Measurements from ENCODE around the gene ZNG1A.
"Not testable (repeated sequence)": the region's sequence is repeated elsewhere in the genome, so short reads cannot be mapped to it uniquely, and the experiment has no call there.

ZNG1A gene

DNA sequence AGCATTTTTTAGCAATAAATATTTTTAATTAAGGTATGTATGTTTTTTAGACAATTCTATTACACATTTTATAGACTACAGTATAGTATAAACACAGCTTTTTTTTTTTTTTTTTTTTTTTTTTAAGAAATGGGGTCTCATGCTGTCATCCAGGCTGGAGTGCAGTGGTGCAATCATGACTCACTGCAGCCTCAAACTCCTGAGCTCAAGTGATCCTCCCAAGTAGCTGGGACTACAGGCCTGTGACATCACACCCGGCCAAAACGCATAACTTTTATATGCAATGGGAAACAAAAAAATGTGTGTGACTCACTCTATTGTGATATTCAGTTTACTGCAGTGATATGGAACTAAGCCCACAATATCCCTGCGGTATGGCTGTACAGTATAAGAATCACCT, 9.1 kb downstream of the ZNG1A start:
- not testable (repeated sequence) for DNase-seq

DNA sequence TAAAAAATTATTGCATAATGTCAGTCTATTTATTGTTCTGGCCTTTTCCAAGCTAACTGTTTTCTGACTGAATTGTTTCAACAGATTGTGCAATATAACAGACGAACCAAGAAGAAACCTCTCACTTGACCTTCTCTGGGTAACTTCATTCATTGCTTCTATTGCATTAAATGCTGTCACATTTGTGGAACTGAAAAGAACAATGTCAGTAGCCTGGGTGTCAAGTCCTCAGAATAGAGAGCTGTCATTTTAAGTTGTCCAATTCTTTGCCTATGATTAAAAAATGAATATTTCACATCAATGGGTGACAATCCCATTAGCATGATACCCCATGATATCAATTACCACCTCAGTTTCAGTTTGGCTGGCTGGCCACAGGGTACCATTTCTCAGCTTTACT, 19.0 kb downstream of the ZNG1A start:
- not testable (repeated sequence) for DNase-seq

DNA sequence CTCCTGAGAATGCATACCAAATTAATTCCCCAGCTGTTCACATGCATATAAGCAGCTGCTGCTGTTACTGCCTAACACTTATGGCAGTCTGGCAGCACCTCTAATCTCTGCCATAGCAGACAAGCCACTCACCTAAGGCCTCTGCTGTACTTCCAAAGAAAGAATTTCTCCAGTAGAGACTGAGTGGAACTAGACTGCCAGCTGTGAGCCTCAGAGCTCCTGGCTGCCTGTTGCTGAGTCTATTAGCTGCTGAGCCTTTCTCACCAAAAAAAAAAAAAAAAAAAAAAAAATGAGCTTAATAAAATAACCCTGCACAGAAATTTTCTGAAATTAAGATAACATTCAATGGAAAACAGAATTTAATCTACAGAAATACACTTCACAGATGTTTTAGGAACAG, 27.7 kb downstream of the ZNG1A start:
- not testable (repeated sequence) for DNase-seq

DNA sequence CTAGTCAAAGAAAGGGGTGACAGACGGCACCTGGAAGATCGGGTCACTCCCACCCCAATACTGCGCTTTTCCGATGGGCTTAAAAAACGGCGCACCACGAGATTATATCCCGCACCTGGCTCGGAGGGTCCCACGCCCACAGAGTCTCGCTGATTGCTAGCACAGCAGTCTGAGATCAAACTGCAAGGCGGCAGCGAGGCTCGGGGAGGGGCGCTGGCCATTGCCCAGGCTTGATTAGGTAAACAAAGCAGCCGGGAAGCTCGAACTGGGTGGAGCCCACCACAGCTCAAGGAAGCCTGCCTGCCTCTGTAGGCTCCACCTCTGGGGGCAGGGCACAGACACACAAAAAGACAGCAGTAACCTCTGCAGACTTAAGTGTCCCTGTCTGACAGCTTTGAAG, 39.0 kb downstream of the ZNG1A start:
- not testable (repeated sequence) for DNase-seq

DNA sequence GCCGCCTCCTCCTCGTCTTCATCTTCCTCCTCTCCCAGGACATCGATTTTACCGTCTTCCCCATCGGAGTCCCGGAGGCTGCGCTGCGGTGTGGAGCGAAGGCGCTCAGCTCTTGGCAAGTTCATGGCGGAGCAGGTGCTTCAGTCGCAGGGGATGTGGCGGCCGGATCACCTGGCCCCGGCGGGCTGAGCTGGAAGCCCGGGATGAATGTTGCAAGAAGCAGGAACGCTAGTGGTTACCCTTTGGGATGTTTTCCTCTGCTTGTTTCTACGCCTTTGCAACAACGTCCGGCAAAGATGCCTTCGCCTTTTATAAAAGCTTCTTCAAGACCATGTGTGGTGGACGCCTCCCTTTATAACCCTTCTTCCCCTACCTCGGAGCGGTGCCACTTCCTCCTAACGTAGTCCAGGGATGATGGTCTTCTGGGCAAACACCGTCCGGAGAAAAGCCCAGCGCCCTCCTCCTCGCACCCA, 60.8 kb downstream of the ZNG1A start, which contains the start of gene FOXD4:
FOXD4 (minus strand) TSS at position 423 of the 473 bp plus-strand sequence; CDS start at position 125, 298 bp downstream.
- DNase-seq: not testable (repeated sequence)

DNA sequence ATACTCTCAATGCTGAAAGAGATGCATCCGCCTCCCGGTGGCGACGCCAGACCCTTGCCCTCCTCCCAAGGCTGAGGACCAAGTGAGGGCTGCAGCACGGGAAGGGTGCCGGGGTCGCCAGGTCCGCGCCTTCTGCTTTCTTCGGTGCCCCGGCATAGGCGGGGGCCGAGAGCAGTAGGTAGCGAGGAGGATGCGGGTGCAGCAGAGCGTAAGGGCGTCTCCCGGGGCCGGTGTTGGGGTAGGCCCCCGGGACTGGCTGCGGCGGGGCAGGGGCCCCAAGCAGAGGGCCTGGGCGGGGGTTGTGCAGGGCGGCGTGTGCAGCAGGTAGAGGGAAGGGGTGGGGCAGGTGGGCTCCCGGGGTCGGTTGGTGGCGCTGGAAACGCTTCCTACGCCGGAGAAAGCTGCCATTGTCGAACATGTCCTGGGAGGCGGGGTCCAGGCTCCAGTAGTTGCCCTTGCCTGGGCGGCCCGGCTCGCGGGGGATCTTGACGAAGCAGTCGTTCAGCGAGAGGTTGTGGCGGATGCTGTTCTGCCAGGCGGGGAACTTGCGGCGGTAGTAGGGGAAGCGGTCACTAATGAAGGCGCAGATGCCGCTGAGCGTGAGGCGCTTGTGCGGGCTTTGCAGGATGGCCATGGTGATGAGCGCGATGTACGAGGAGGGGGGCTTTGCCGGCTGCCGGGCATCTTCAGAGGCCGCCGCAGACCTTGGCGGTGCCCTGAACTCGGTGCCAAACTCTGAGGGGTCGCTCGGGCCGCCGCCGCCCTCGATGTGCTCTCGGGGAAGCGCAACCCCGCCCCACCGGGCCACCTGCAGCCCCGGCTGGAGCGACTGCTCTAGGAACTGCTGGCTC, 61.5 kb downstream of the ZNG1A start:
- not testable (repeated sequence) for DNase-seq

DNA sequence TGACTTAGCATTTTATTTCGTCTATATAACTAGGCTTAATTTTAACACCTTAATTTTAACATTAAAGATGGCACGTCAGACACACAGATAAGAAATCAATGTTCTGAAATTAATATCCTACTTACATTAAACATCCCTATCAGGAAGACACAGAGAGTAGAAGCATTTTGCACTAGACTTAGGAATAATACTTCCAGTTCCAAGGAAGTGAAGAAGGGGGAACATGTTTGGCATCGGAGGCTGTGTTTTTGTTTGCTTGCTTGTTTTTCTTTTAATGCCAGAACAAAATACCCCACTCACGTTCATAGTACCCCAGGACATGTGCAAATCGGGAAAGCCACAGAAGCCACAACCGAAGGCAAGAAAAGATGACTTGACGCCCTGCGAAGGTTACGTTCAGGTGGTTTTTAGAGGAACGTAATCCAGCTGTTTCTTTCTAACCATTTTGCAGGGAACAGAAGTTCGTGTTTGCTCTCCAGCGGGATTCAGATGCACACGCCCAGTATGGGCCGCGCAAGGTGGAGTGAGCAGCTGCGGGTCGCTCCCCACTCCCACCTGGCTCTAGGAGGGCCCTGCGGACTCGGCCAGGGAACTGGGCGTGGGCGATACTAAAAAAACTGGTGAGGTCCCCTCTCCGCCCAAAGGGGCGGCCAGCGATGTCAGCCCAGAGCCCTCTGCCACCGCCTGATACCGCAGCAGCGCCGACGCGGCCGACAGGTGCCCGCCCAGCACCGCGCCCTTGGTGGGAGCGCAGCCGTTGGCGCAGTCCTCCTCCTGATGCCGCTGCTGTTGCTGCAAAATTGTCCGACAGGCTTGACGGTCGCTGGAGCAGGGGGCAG, 62.4 kb downstream of the ZNG1A start:
- not testable (repeated sequence) for DNase-seq

DNA sequence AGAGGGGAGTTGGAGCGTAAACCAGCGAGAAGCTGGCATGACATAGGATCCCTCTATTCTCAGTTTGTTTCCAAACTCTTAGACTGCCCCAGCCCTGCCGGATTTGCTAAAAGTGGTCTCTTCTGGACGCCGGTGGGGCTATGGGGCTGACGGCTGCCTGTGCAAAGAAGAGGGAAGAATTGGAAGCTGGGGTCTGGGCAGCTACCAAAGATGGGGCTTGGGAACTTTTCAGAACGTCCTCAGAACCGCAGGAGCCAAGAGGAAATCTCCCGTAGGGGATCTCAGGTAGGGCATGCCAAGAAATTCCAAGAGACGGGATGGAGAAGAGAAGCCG, 63.8 kb downstream of the ZNG1A start:
- DNase-seq: not testable (repeated sequence)

DNA sequence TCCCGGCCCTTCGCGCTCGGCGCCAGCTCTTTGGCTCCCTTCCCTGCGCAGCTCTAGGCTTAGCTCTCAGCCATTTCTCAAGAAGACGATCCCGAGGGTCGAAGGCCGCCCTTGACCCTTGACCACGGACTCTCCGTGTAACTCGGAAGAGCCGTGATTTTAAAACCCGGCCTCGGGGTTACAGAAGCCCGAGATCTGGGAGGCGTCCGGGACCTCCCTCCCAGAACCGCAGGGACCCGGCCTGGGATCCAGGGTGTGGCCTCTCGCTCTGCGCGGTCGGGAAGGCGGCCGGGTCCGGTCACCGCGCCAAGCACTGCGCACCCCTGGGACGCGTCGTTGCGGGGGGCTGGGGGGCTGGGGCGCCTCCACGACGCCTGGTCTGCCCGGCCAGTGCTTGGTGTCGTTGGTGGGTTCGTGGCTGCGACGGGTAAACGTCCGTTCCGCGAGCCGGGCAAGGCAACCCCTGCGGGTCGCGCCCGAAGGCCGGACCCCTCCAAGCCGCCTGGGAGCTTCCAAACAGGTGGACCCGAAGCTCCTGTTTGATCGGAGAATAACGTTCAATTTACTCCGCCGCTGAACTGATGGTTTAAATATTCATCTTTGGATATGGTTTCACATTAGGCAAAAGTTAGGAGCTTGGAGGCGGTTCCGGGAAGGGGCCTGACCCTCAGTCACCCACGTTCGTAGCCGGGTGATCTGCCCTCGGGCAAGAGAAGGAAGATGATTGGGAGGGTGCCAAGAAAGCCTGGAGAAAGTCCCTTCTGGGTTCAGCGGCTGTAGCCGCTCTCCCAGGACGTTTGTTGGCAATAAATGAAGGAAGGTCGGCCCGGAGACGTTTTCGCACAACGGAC, 64.4 kb downstream of the ZNG1A start:
- not testable (repeated sequence) for DNase-seq

DNA sequence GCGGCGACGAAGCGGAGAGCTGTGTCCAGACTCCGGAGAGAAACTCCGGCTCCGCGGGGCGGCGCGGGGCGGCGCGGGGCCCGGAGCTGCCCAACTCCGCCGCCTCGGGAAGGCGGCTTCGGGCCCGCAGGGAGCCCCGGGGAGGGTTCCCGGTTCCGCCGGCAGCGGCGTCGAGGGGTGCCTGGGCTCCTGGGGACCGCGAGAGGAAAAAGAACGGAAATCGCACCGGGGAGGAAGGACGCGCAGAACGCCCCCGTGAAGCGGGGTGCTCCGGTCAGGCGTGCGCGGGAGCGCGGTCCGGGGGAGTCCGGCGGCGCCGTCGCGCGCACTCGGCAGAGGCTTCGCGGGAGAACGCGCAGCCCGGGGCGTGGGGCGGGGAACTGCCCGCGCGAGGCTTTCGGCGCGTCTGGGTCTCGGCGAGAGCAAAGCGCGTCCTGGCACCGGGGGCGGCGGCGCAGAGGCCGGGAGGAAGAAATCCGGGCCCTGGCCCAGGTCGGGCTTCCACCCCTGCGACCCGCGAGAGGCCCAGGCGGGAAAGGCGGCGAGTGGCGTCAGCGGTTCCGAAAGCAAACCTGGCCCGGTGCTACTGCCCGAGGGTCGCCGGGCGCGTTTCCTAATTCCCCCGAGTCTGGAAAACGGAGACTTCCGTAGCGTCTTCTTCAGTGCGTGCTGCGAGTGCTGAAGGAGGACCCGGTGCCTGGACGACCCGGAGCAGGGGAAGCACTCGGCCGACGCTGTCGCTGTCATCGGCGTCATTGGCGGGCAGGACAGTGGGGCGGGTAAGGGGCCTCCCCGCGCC, 65.2 kb downstream of the ZNG1A start:
- not testable (repeated sequence) for DNase-seq

DNA sequence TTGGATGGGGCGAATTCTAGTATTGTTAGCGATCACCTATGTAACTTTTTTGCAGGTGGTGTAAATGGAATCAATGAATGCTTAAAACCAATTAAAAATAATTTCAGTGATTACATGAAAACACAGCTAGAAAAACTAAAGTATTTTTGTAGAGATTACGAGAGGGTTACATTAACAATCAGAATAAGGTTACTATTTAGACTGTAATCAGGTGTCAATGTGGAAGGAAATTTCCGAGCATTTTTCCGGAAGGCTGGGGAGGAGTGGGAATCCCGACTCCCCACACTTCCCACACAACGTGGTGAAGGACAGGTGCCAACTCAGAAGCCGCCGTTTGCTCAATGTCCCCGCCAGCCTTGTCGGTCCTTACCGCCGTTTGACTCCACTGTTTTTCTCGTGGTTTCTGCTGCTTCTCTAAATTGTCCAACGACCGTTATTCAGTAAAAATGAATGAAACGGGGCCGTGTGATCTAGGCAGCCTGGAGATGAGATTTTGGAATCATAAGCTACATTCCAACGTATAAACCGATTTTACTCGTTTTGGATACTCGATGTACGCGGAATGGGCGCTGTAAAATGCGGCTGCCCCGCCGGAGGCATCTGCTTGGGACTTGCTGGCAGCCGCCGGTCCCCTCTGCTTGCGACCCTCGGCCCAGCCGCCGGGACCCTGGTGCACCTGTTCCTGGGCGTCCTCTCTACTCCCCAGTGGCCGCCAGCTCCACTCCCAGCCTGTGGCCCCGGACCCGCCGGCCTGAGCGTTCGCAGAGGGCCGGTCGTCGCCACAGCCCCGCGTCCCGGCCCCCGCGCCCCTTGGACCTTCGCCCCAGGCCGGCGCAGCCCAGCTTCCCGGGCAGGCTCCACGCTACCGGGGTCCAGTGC, 66.0 kb downstream of the ZNG1A start:
- not testable (repeated sequence) for DNase-seq

DNA sequence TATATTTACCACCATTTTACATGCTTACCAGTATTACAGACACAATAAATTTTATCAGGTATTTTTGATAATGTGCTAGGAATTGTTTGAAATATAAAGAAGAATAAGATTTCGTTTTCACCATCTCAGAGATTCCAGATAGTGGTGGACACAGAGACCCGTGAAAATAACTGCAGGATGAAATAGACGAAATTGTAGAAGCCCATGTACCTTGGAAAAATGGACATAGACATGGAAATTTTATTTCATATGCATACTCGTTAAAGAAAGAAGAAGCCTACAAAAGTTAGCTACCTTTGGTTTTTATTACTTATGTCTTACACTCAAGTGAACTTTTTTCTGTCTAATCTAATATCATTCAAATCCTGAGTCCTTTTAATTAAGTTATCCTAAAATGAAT, 68.2 kb downstream of the ZNG1A start:
- DNase-seq: not testable (repeated sequence)

DNA sequence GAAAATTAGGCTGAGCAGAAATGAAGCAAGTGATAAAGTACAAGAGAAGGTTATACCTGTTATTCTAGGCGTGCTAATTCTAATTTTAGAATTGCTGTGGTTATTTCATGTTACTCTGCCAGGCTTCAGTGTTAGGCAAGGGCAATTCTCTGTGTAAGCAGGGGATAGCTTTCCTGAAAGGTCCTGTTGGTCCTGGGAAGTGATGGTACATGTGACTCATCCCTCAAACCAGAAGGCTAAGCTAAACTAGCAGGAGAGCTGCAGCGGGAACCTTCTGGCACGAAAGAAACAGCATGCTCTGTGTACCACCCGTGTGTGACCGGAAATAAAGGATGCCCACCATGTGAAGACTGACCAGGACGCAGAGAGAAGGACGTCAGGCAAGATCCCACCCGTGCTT, 69.3 kb downstream of the ZNG1A start:
- DNase-seq: not testable (repeated sequence)

DNA sequence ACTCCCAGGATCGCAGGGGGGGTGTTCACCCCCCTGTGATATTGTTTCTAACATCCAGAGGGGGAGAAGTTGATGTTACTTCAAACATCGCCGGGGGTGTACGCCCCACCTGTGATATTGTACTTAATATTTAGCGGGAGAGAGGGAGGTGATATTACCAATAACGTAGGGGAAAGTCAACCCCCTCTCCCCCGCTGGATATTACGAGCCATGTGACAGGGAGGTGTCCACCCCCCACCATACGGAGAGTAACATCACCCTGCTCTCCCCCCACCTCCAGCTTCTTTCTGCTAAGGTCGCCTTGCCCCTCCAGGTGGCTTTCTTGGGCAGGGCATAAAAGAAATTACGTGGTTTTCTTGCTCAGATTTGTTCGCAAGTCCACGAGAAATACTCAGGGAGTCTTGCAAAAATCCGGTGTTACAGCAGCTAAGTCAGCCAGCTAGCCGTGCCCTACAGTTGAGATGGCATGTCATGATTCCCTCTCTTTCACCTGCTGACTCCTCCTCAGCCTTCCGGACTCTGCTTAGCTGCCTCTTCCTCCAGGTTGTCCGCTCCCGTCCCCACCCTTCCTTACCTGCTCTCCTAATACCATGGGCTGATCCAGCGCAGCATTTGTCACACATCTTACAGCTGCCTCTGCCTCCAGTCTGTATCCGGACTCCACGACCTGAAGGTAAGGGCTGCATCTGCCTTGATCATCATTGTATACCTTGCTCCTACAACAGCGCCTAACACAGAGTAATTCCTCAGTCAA, 69.9 kb downstream of the ZNG1A start:
- not testable (repeated sequence) for DNase-seq

DNA sequence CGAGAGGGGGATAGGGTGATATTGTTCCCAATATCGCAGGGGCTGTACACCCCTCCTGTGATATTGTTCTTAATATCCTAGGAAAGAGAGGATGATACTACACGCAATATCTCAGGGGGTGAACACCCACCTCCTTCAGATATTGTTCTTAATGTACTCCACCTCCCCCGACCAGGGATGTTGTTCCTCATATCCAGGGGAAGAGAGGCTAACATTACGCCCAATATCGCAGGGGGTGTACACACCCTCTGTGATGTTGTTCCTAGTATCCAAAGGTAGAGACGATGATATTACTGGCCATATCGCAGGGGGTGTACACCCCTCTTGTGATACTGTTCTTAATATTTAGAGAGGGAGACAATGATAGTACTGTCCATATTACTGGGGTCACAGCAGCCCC, 72.9 kb downstream of the ZNG1A start:
- DNase-seq: not testable (repeated sequence)

DNA sequence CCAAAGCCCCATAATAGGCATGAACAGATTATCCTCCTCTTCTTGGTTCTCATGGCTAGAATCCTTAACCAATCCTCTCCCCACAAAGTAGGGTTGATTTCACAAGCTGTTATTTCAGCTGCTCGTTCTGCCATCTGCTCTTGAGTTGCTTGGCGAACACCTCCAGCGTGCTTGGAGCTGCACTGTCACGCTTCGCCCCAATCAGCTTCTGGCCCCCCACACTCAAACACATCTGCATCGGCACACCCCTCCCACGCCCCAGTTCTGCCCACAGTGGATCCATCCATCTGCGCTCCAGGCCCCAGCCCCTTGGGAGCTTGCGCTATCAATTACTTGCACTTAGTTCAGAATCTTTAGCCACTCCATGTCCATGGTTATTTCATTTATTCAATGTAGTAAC, 78.4 kb downstream of the ZNG1A start:
- not testable (repeated sequence) for DNase-seq

DNA sequence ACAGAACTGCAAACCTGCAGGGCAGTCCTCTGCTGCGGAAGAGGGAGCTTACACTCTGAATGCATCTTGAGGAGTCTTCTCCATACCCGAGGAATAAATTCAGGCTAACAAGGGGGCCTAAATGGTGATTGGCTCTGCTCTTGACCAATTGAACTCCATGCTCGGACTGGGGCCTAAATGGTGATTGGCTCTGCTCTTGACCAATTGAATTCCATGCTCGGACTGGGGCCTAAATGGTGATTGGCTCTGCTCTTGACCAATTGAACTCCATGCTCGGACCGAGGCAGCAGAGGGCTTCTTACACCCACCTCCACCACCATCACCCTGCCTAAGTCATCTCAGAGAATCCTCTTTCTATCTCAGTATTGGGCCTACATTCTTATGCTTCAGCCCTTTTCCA, 79.0 kb downstream of the ZNG1A start:
- DNase-seq: not testable (repeated sequence)

DNA sequence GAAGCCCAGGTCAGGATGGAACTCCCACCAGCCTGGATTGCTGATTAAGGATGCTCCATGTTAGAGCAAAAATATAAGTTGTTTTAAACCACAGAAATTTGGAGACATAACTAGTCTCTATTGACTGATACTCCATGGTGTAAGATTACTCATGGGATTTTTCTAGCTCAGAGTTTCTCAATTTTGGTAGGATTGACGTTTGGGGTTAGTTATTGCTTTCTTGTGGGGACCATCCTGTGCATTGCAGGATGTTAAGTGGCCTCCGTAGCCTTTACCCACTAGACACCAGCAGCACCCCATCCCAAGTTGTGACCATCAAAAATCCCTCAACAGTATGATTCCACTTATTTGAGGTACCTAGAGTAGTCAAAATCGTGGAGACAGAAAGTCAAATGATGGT, 80.1 kb downstream of the ZNG1A start:
- DNase-seq: not testable (repeated sequence)

DNA sequence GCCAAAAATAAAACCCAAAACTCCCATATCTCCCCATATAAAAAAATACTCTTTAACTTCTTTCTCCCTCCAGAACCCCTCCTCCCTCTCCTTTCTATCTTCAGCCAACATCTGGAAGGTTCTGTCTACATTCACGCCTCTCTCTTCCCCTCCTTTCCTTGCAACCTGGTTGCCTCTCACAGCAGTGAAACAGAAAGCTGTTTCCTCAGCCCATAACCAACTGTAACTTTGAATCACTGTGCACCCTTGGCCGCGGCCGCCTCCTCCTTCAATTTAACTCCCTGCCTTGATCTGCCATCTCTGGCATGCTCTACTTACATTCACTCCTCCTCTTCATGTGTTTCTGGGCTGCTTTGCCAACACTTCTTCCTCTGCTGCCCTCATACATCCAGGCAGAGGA, 83.9 kb downstream of the ZNG1A start:
- DNase-seq: not testable (repeated sequence)

DNA sequence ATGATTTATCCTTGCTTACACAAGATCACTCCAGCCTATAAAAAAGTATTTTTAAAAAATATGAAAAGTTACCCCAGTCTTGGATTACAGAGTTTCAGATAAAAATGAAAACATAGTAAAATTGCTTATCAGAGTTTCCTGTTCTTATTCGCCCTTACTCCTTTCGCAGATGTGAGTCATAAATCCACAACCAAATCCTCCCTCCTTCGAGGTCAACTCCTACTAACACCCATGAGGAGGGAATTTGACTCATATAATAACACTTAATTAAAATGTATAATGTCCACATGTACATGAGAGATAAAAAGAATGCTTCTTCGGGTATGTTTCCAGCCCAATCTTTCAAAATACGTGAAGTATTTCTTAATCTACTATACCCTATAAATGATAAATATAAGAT, 84.5 kb downstream of the ZNG1A start:
- not testable (repeated sequence) for DNase-seq
